HEK293T (cell line): ENCODE results near the gene ATMIN.

Source experiments
- CTCF ChIA-PET: fragments of 350-600 bp; formaldehyde crosslinking; extraction: SDS; loops from one replicate; lab custom pipeline; 2021; ENCODE audit warnings: antibody characterized with exemption, inconsistent platforms; lab: Yijun Ruan, JAX
- POLR2A ChIA-PET: fragments of 350-600 bp; formaldehyde crosslinking; extraction: SDS; loops from one replicate; lab custom pipeline; 2020; ENCODE audit warnings: antibody characterized with exemption, inconsistent platforms; lab: Yijun Ruan, JAX
- DNase-seq: peaks from one replicate; pipeline ENCODE4 v3.0.0; 2012; ENCODE audit warnings: mixed read lengths; ENCODE audit errors: extremely low spot score
- ARNT ChIP-seq: fragments of 450-650 bp; IDR thresholded peaks from 2 replicates; pipeline ENCODE4 v1.6.1; 2017; ENCODE audit warnings: mild to moderate bottlenecking
- BHLHE40 ChIP-seq: fragments of 450-650 bp; IDR thresholded peaks from 2 replicates; pipeline ENCODE4 v1.6.1; 2016; ENCODE audit warnings: mild to moderate bottlenecking, moderate library complexity, borderline replicate concordance
- CTBP1 ChIP-seq: fragments of 450-650 bp; IDR thresholded peaks from 2 replicates; pipeline ENCODE4 v1.6.1; 2016; ENCODE audit warnings: borderline replicate concordance
- ELF4 ChIP-seq: fragments of 450-650 bp; IDR thresholded peaks from 2 replicates; pipeline ENCODE4 v1.6.1; 2017; ENCODE audit warnings: antibody characterized with exemption
- FOXA1 ChIP-seq: fragments of 450-650 bp; IDR thresholded peaks from 2 replicates; pipeline ENCODE4 v1.6.1; 2016; ENCODE audit warnings: mild to moderate bottlenecking
- FOXK2 ChIP-seq: fragments of 450-650 bp; IDR thresholded peaks from 2 replicates; pipeline ENCODE4 v1.6.1; 2016; ENCODE audit warnings: mild to moderate bottlenecking
- FOXM1 ChIP-seq: fragments of 450-650 bp; IDR thresholded peaks from 2 replicates; pipeline ENCODE4 v1.6.1; 2017; ENCODE audit warnings: mild to moderate bottlenecking, borderline replicate concordance
- HDGF ChIP-seq: fragments of 450-650 bp; IDR thresholded peaks from 2 replicates; pipeline ENCODE4 v1.6.1; 2017; ENCODE audit warnings: antibody characterized with exemption, borderline replicate concordance
- L3MBTL2 ChIP-seq: fragments of 450-650 bp; conservative IDR thresholded peaks from 2 replicates; pipeline ENCODE4 v1.6.1; 2016; ENCODE audit warnings: mild to moderate bottlenecking
- LEF1 ChIP-seq: fragments of 450-650 bp; IDR thresholded peaks from 2 replicates; pipeline ENCODE4 v1.6.1; 2017; ENCODE audit warnings: mild to moderate bottlenecking, borderline replicate concordance
- NFRKB ChIP-seq: fragments of 450-650 bp; IDR thresholded peaks from 2 replicates; pipeline ENCODE4 v1.6.1; 2016; ENCODE audit warnings: mild to moderate bottlenecking, moderate library complexity
- PKNOX1 ChIP-seq: fragments of 450-650 bp; IDR thresholded peaks from 2 replicates; pipeline ENCODE4 v1.6.1; 2016
- SP1 ChIP-seq: fragments of 450-650 bp; IDR thresholded peaks from 2 replicates; pipeline ENCODE4 v1.6.1; 2017
- SUZ12 ChIP-seq: fragments of 450-650 bp; IDR thresholded peaks from 2 replicates; pipeline ENCODE4 v1.6.1; 2016; ENCODE audit warnings: mild to moderate bottlenecking
- TARDBP ChIP-seq: fragments of 450-650 bp; IDR thresholded peaks from 2 replicates; pipeline ENCODE4 v1.6.1; 2016
- ZNF384 ChIP-seq: fragments of 450-650 bp; IDR thresholded peaks from 2 replicates; pipeline ENCODE4 v1.6.1; 2016

Gene ATMIN

DNA sequence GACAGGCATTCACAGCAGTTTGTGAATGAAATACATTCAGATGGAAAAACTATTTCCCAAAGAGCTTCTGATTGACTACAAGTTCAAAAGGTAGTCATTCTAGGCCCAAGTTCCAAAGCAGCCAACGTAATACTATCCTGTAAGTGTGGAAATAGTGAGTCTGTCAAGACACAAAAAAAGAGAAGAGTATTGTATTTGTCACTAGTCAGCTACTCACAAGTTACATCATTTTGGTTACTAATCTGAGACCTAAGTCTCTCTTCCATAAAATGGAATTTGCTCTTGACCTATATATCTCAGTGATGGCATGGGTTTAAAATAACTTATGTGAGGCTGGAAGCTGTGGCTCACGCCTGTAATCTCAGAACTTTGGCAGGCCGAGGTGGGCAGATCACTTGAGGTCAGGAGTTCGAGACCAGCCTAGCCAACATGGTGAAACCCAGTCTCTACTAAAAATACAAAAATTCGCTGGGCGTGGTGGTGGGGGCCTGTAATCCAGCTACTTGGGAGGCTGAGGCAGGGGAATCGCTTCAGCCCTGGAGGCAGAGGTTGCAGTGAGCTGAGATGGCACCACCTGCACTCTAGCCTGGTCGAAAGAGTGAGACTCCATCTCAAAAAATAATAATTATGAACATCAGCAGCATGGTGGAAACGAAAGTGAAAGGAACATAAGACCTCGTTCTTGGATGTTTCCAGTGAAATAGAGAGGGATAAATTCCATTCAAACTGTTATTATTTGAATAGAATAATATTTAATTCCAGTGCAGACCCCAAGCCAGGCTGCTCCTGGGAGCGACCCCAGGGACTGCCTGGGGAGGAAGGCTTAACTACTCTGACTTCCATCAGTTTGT is 31.8 kb upstream of the ATMIN start:
- ChIA-PET CTCF (interaction anchor here (0.6 to 1.6 kb wide), 7 partner anchors 11 to 869 kb away, joined by 4 to 9 read pairs (median 4); no protein-coding TSS in a partner anchor), POLR2A (interaction anchor here (1.5 kb wide), 1 partner anchor 32 kb away, joined by 4 read pairs; the partner anchor contains the start of gene ATMIN)
- DNase-seq: no peak
- TF ChIP-seq ZNF384 (no peak), SUZ12 (no peak), TARDBP (no peak), FOXK2 (no peak), ELF4 (no peak), ARNT (no peak), CTBP1 (no peak), HDGF (no peak), PKNOX1 (no peak), L3MBTL2 (no peak), NFRKB (no peak), FOXA1 (no peak), SP1 (no peak), BHLHE40 (no peak), LEF1 (no peak), FOXM1 (no peak)

DNA sequence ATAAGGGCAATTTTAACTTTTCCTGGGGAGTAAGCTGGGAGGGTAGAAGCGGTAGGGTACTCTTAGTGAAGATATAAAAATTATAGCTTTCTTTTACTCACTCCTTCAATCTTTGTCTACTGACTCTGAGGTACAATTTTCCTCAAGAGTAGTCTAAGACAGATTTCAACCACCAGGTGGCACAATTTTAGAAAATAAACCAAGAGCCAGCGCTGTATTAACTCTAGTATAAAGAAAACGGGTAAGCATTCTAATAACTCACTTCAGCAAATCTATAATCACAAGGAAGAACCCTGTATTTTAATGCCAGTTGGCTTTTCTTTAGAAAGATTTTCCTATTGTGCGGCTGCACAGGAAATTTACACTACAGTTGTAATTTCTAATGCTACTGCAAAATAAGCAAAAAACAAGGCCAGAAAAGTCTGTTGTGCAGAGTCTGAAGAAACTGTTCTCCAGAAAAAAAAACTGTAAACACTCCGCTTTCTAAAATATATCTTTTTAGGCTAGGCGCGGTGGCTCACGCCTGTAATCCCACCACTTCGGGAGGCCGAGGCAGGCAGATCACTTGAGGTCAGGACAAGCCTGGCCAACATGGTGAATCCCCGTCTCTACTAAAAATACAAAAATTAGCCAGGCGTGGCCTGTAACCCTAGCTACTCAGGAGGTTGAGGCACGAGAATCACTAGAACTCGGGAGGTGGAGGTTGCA is 30.8 kb upstream of the ATMIN start:
- TF ChIP-seq CTBP1: no peak
- no peak for TF ChIP-seq FOXA1
- no peak for TF ChIP-seq TARDBP
- TF ChIP-seq NFRKB: no peak
- TF ChIP-seq BHLHE40: no peak
- no peak for TF ChIP-seq ARNT
- no peak for TF ChIP-seq HDGF
- TF ChIP-seq ZNF384: no peak
- no peak for TF ChIP-seq SP1
- no peak for TF ChIP-seq PKNOX1
- no peak for TF ChIP-seq SUZ12
- TF ChIP-seq FOXM1: no peak
- TF ChIP-seq LEF1: no peak
- TF ChIP-seq L3MBTL2: no peak
- no peak for TF ChIP-seq ELF4
- TF ChIP-seq FOXK2: no peak
- CTCF ChIA-PET: interaction anchor here (0.6 to 1.6 kb wide), 7 partner anchors 12 to 296 kb away, joined by 3 to 7 read pairs (median 4); no protein-coding TSS in a partner anchor
- peak; percentile 28 for DNase-seq
- POLR2A ChIA-PET: interaction anchor here (1.5 kb wide), 1 partner anchor 31 kb away, joined by 4 read pairs; the partner anchor contains the start of gene ATMIN

GRCh38 chr16:81005610-81006161 is 30.0 kb upstream of the ATMIN start:
- ChIA-PET CTCF (interaction anchor here (0.7 to 1.6 kb wide), 3 partner anchors 13 to 297 kb away, joined by 3 to 7 read pairs (median 4); no protein-coding TSS in a partner anchor), POLR2A (no interaction called here)
- DNase-seq: no peak
- TF ChIP-seq TARDBP: no peak
- TF ChIP-seq SUZ12: no peak
- TF ChIP-seq BHLHE40: no peak
- TF ChIP-seq FOXA1: no peak
- no peak for TF ChIP-seq FOXK2
- TF ChIP-seq ELF4: no peak
- no peak for TF ChIP-seq PKNOX1
- TF ChIP-seq L3MBTL2: peak; percentile 47

DNA sequence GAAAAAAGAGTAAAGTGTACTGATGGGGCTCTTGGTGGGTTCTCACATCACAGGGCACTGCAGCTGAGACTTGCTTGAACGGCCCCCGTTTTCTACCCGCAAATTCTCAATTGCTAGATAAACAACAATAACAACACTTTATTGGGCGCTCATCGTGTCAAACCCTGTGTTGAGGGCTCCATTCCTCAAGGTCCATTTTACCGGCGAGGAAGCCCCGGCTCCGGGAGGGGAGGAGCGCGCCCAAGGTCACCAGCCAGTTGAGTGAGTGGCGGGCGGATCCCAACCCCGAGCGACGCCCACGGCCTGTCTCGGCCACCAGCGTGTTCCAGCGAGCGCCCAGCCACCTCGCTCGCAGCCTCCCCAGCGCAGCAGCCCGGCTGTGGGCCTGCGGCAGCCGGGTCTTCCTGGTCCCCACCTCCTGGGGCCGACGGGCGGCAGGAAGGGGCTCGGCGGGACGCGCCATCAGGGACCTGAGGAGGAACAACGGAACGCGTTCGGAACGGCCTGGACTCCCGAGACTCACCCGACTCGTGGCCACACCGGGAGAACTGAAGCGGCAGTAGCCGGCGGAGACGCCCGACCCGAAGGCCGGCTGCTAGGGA is 29.3 kb upstream of the ATMIN start:
- ChIA-PET POLR2A (interaction anchor here (0.6 to 1.4 kb wide), 12 partner anchors 9 to 72 kb away, joined by 3 to 10 read pairs (median 4); partner anchors contain the start of gene C16orf46), CTCF (no interaction called here)
- peak; percentile 42 for DNase-seq
- TF ChIP-seq NFRKB (no peak), ELF4 (no peak), PKNOX1 (peak; percentile 54)
